GM19468 (cell line): ENCODE data around the gene MRTO4.

Experiments used
- ATAC-seq: cut with Tn5 transposase; IDR thresholded peaks from one replicate; pipeline ENCODE4 v1.9.1; 2021; ENCODE audit warnings: mild to moderate bottlenecking, moderate library complexity, moderate number of reproducible peaks; ENCODE audit not compliant: unreplicated experiment; ENCODE audit errors: extremely low read depth

The MRTO4 gene

GRCh38 chr1:19307794-19308508 lies 56.3 kb downstream of the MRTO4 start:
- ATAC-seq, result no peak

- no peak for ATAC-seq
Observed at GRCh38 chr1:19308509-19308907, 56.9 kb downstream of the MRTO4 start.

- ATAC-seq, result no peak
Observed at GRCh38 chr1:19309123-19309813, 57.7 kb downstream of the MRTO4 start.
